ENCODE data around the gene LCLAT1. TPM values are rescaled to one million over a fixed set of nuclear protein-coding genes. Genes with fewer than 3 reads are reported as not detected.

LCLAT1 gene
- total RNA-seq, 2 experiments from 2014 or later, result 8.3 to 10.2 TPM

DNA sequence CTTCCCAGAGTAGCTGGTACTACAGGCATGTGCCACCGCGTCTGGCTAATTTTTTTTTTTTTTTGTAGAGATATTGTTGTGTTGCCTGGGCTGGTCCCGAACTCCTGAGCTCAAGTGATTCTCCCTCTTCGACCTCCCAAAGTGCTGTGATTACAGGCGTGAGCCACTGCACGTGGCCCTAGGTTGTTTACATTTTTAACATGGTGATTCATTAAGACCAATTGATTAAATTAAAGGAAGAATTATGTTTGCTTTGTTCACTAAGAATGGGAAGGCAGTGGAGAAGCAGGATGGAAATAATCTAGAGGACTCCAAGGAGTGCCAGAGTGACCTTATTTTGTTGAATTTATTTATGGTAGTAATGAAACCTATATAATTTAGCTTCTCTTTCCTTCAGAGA, 7.5 kb downstream of the LCLAT1 start:
- Mint-ChIP-seq H3K36me3 (ENCODE audit: low read depth) (no peaks in the 10 kb centered on the region), H3K4me3 (no peak overlapping the region), H3K9me3 (no peaks in the 10 kb centered on the region), H3K27me3 (no peaks in the 10 kb centered on the region), H3K27ac (no peak overlapping the region), H3K4me1 (ENCODE audit: low read depth) (peaks cover 66% of the 10 kb centered on the region)
- ChIA-PET CTCF (interaction anchor here (1.3 kb wide), 1 partner anchor 257 kb away, joined by 3 read pairs; no protein-coding TSS in a partner anchor), POLR2A (no interaction called here)
- H3K27ac ChIP-seq (ENCODE audit: low read depth in 1 of 2, low read length in 2 of 2), result no peak overlapping the region
- no peaks in the 10 kb centered on the region for H3K9me3 ChIP-seq (ENCODE audit: control insufficient read depth in 1 of 2, insufficient read depth in 1 of 2, low read length in 2 of 2)
- H3K4me1 ChIP-seq (ENCODE audit: insufficient read depth, low read length), result peaks cover 17% of the 10 kb centered on the region
- no peaks in the 10 kb centered on the region for H3K27me3 ChIP-seq (ENCODE audit: control insufficient read depth in 1 of 2, insufficient read depth in 2 of 2, low read length in 2 of 2)
- intact Hi-C loops (cut with DNase I, micrococcal nuclease), result loop anchor here in 1 of 2 experiments (10.0 kb wide), 1 partner anchor 50 kb away; no protein-coding TSS in a partner anchor
- no peak for DNase-seq
- TF ChIP-seq, protein P1, sequence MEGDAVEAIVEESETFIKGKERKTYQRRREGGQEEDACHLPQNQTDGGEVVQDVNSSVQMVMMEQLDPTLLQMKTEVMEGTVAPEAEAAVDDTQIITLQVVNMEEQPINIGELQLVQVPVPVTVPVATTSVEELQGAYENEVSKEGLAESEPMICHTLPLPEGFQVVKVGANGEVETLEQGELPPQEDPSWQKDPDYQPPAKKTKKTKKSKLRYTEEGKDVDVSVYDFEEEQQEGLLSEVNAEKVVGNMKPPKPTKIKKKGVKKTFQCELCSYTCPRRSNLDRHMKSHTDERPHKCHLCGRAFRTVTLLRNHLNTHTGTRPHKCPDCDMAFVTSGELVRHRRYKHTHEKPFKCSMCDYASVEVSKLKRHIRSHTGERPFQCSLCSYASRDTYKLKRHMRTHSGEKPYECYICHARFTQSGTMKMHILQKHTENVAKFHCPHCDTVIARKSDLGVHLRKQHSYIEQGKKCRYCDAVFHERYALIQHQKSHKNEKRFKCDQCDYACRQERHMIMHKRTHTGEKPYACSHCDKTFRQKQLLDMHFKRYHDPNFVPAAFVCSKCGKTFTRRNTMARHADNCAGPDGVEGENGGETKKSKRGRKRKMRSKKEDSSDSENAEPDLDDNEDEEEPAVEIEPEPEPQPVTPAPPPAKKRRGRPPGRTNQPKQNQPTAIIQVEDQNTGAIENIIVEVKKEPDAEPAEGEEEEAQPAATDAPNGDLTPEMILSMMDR (IDR thresholded peaks at IDR 0.05), result no peak
- peaks cover 7% of the 10 kb centered on the region for H3K36me3 ChIP-seq (ENCODE audit: insufficient read depth, low read length)
- no peak for ATAC-seq (ENCODE audit: poor library complexity)
- no peak overlapping the region for H3K4me3 ChIP-seq (ENCODE audit: low read length)

DNA sequence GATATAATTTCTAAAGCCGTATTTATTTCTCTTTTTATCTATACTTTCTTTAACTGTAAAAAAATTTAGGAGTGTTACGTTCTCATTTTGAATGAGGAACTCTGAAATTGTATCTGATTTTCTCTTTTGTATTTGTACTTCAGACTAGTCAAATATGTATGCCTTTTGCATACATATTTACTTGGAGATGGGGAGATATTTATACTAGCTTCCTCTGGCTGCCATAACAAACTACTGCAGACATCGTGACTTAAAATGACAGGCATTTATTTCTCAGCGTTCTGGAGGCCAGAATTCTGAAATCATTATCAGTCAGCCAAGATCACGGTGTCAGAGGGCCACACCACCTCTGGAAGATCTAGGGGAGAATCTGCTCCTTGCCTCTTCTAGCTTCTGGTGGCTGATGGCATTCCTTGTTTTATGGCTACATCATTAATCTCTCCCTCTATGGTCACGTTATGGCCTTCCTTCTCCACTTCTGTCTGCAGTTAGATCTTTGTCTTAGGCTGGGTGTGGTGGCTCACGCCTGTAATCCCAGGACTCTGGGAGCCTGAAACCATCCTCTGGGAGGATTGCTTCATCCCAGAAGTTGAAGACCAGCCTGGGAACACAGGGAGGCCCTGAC, 8.2 kb downstream of the LCLAT1 start:
- Mint-ChIP-seq H3K4me1 (ENCODE audit: low read depth) (peaks cover 68% of the 10 kb centered on the region), H3K36me3 (ENCODE audit: low read depth) (peaks cover 2% of the 10 kb centered on the region), H3K4me3 (no peak overlapping the region), H3K9me3 (no peaks in the 10 kb centered on the region), H3K27me3 (no peaks in the 10 kb centered on the region), H3K27ac (no peak overlapping the region)
- POLR2A ChIA-PET, result no interaction called here
- H3K4me3 ChIP-seq (ENCODE audit: low read length), result no peak overlapping the region
- intact Hi-C loops (cut with DNase I, micrococcal nuclease), result loop anchor here in 1 of 2 experiments (10.0 kb wide), 1 partner anchor 50 kb away; no protein-coding TSS in a partner anchor
- DNase-seq (no peak), ATAC-seq (ENCODE audit: poor library complexity) (no peak)
- peaks cover 5% of the 10 kb centered on the region for H3K36me3 ChIP-seq (ENCODE audit: insufficient read depth, low read length)
- H3K27ac ChIP-seq (ENCODE audit: low read depth in 1 of 2, low read length in 2 of 2), result no peak overlapping the region
- TF ChIP-seq, protein P1 (IDR thresholded peaks at IDR 0.05), result no peak
- H3K27me3 ChIP-seq (ENCODE audit: control insufficient read depth in 1 of 2, insufficient read depth in 2 of 2, low read length in 2 of 2), result no peaks in the 10 kb centered on the region
- CTCF ChIA-PET, result interaction anchor here (1.3 kb wide), 1 partner anchor 257 kb away, joined by 3 read pairs; no protein-coding TSS in a partner anchor
- no peaks in the 10 kb centered on the region for H3K9me3 ChIP-seq (ENCODE audit: control insufficient read depth in 1 of 2, insufficient read depth in 1 of 2, low read length in 2 of 2)
- peaks cover 19% of the 10 kb centered on the region for H3K4me1 ChIP-seq (ENCODE audit: insufficient read depth, low read length)

GRCh38 chr2:30456106-30456505, 9.1 kb downstream of the LCLAT1 start:
- intact Hi-C loops (cut with DNase I, micrococcal nuclease), result loop anchor here in 1 of 2 experiments (10.0 kb wide), 1 partner anchor 51 kb away; no protein-coding TSS in a partner anchor
- no peaks in the 10 kb centered on the region for H3K27me3 ChIP-seq (ENCODE audit: control insufficient read depth in 1 of 2, insufficient read depth in 2 of 2, low read length in 2 of 2)
- no peak for DNase-seq
- ATAC-seq (ENCODE audit: poor library complexity), result no peak
- TF ChIP-seq, protein P1 (IDR thresholded peaks at IDR 0.05), result no peak
- no peak overlapping the region for H3K4me3 ChIP-seq (ENCODE audit: low read length)
- POLR2A ChIA-PET, result no interaction called here
- CTCF ChIA-PET, result no interaction called here
- Mint-ChIP-seq H3K27ac (no peak overlapping the region), H3K4me3 (no peak overlapping the region), H3K9me3 (no peaks in the 10 kb centered on the region), H3K27me3 (no peaks in the 10 kb centered on the region), H3K36me3 (ENCODE audit: low read depth) (peaks cover 10% of the 10 kb centered on the region), H3K4me1 (ENCODE audit: low read depth) (peaks cover 68% of the 10 kb centered on the region)
- H3K36me3 ChIP-seq (ENCODE audit: insufficient read depth, low read length), result no peaks in the 10 kb centered on the region
- H3K4me1 ChIP-seq (ENCODE audit: insufficient read depth, low read length), result peaks cover 19% of the 10 kb centered on the region
- no peak overlapping the region for H3K27ac ChIP-seq (ENCODE audit: low read depth in 1 of 2, low read length in 2 of 2)
- H3K9me3 ChIP-seq (ENCODE audit: control insufficient read depth in 1 of 2, insufficient read depth in 1 of 2, low read length in 2 of 2), result no peaks in the 10 kb centered on the region

Data from CD4-positive, alpha-beta T cell (primary cell).